Neural cell (in vitro differentiated cells): ENCODE measurements around the gene NKAIN2. TPM values are rescaled to one million over a fixed set of nuclear protein-coding genes. Genes with fewer than 3 reads are reported as not detected.

Experiments used
- H2AFZ ChIP-seq: fragments of 200-600, 300-800 bp; sonication (generic), shearing (Covaris generic); 2 replicates; pipeline ENCODE4 v1.6.0; 2014; ENCODE audit warnings: low read depth, mild to moderate bottlenecking, antibody characterized with exemption, low read length, moderate library complexity
- H3F3A ChIP-seq: fragments of 200-600 bp; shearing (Covaris generic); 2 replicates; pipeline ENCODE4 v1.6.1; 2016; ENCODE audit warnings: mild to moderate bottlenecking, moderate library complexity, mixed read lengths, antibody characterized with exemption, low read length; ENCODE audit not compliant: insufficient read depth, poor library complexity, severe bottlenecking
- H3K27ac ChIP-seq: fragments of 200-600, 300-800 bp; sonication (generic), shearing (Covaris generic); 2 replicates; pipeline ENCODE4 v1.5.1; 2014; ENCODE audit warnings: mild to moderate bottlenecking, low read length, moderate library complexity
- H3K27me3 ChIP-seq: fragments of 300-800, 200-600 bp; sonication (generic), shearing (Covaris generic); 2 replicates; pipeline ENCODE4 v1.6.0; 2014; ENCODE audit warnings: mild to moderate bottlenecking, low read depth, low read length, moderate library complexity; ENCODE audit not compliant: insufficient read depth
- H3K36me3 ChIP-seq: fragments of 300-800, 200-600 bp; sonication (generic), shearing (Covaris generic); 2 replicates; pipeline ENCODE4 v1.5.1; 2014; ENCODE audit warnings: mild to moderate bottlenecking, antibody characterized with exemption, low read length, moderate library complexity; ENCODE audit not compliant: insufficient read depth
- H3K4me2 ChIP-seq: fragments of 300-800, 200-600 bp; sonication (generic), shearing (Covaris generic); 2 replicates; pipeline ENCODE4 v1.6.0; 2014; ENCODE audit warnings: mild to moderate bottlenecking, low read length
- H3K4me3 ChIP-seq: fragments of 300-800, 200-600 bp; sonication (generic), shearing (Covaris generic); 2 replicates; pipeline ENCODE4 v1.5.1; 2014; ENCODE audit warnings: mild to moderate bottlenecking, low read length, moderate library complexity
- H3K79me2 ChIP-seq: fragments of 200-600 bp; shearing (Covaris generic); replicated peaks from 2 replicates; pipeline ENCODE4 v1.6.0; 2014; ENCODE audit warnings: mild to moderate bottlenecking, low read length, moderate library complexity; ENCODE audit not compliant: insufficient read depth
- H3K9ac ChIP-seq: fragments of 300-800, 200-600 bp; sonication (generic), shearing (Covaris generic); 2 replicates; pipeline ENCODE4 v1.6.1; 2016; ENCODE audit warnings: mild to moderate bottlenecking, low read length, mixed read lengths
- H3K9me2 ChIP-seq: fragments of 200-600 bp; shearing (Covaris generic); 2 replicates; pipeline ENCODE4 v1.6.1; 2016; ENCODE audit warnings: mild to moderate bottlenecking, low read length, mixed read lengths; ENCODE audit not compliant: insufficient read depth
- H3K9me3 ChIP-seq: fragments of 200-600, 300-800 bp; sonication (generic), shearing (Covaris generic); 2 replicates; pipeline ENCODE4 v1.6.1; 2016; ENCODE audit warnings: mild to moderate bottlenecking, mixed run types, low read length, moderate library complexity, mixed read lengths
- H4K20me1 ChIP-seq: fragments of 200-600 bp; shearing (Covaris generic); 2 replicates; pipeline ENCODE4 v1.6.1; 2016; ENCODE audit warnings: mild to moderate bottlenecking, mixed run types; ENCODE audit not compliant: insufficient read depth
- CTCF ChIP-seq: fragments of 450-650 bp; IDR thresholded peaks from 2 replicates; pipeline ENCODE4 v1.5.1; 2014; ENCODE audit warnings: antibody characterized with exemption, mild to moderate bottlenecking, moderate library complexity; ENCODE audit not compliant: poor library complexity, severe bottlenecking
- EP300 ChIP-seq: fragments of 450-650 bp; conservative IDR thresholded peaks from 2 replicates; pipeline ENCODE4 v1.6.1; 2014; ENCODE audit warnings: antibody characterized with exemption, mild to moderate bottlenecking, moderate library complexity; ENCODE audit not compliant: poor library complexity, severe bottlenecking
- EZH2 ChIP-seq: fragments of 200-600, 300-800 bp; shearing (Covaris generic), sonication (generic); IDR thresholded peaks from 2 replicates; pipeline ENCODE4 v1.6.1; 2014; ENCODE audit warnings: antibody characterized with exemption, low read length, borderline replicate concordance, mild to moderate bottlenecking; ENCODE audit not compliant: insufficient read depth, poor library complexity, severe bottlenecking
- MXI1 ChIP-seq: fragments of 450-650 bp; conservative IDR thresholded peaks from 2 replicates; pipeline ENCODE4 v1.6.1; 2014; ENCODE audit warnings: antibody characterized with exemption, mild to moderate bottlenecking; ENCODE audit not compliant: poor library complexity, severe bottlenecking
- POLR2AphosphoS5 ChIP-seq: IDR thresholded peaks from 2 replicates; pipeline ENCODE4 v1.6.1; 2012
- RAD21 ChIP-seq: fragments of 450-650 bp; conservative IDR thresholded peaks from 2 replicates; pipeline ENCODE4 v1.6.1; 2014; ENCODE audit warnings: antibody characterized with exemption, mild to moderate bottlenecking, moderate library complexity
- REST ChIP-seq: IDR thresholded peaks from 2 replicates; pipeline ENCODE4 v1.6.1; 2012; ENCODE audit warnings: borderline replicate concordance
- SMC3 ChIP-seq: fragments of 450-650 bp; conservative IDR thresholded peaks from 2 replicates; pipeline ENCODE4 v1.6.1; 2014; ENCODE audit warnings: antibody characterized with exemption, mild to moderate bottlenecking, moderate library complexity; ENCODE audit not compliant: poor library complexity
- TAF1 ChIP-seq: IDR thresholded peaks from 2 replicates; pipeline ENCODE4 v1.6.1; 2012; ENCODE audit warnings: low read depth
- polyA plus RNA-seq: library from polyadenylated mRNA; depleted of rRNA; stranded (reverse); fragments of >200 nt; gene quantifications from 2 replicates; pipeline ENCODE4 v1.2.3, GENCODE V29; 2014

NKAIN2 gene
- polyA plus RNA-seq, 1 donor from 2014 or later, result 23.2 TPM

- Histone ChIP-seq H3K9me2 (no peaks in the 10 kb centered on the region), H3K79me2 (no peaks in the 10 kb centered on the region), H3K27ac (no peak overlapping the region), H3K27me3 (no peaks in the 10 kb centered on the region), H2AFZ (no peak overlapping the region), H3K4me3 (no peak overlapping the region), H4K20me1 (no peaks in the 10 kb centered on the region), H3K36me3 (no peaks in the 10 kb centered on the region), H3F3A (no peaks in the 10 kb centered on the region), H3K9ac (no peak overlapping the region), H3K9me3 (no peaks in the 10 kb centered on the region), H3K4me2 (no peak overlapping the region)
- TF ChIP-seq EZH2, result no peak
- no peak for TF ChIP-seq CTCF
- TF ChIP-seq POLR2AphosphoS5, result no peak
- no peak for TF ChIP-seq RAD21
- TF ChIP-seq SMC3, result no peak
- no peak for TF ChIP-seq REST
- TF ChIP-seq EP300, result no peak
- no peak for TF ChIP-seq MXI1
- TF ChIP-seq TAF1, result no peak
These were observed 634.9 kb downstream of the NKAIN2 start for GRCh38 chr6:124438546-124439065.

GRCh38 chr6:124441450-124441849, 637.8 kb downstream of the NKAIN2 start:
- Histone ChIP-seq H3K27me3 (no peaks in the 10 kb centered on the region), H3K4me2 (no peak overlapping the region), H3K9me3 (no peaks in the 10 kb centered on the region), H3K4me3 (no peak overlapping the region), H2AFZ (no peak overlapping the region), H4K20me1 (no peaks in the 10 kb centered on the region), H3K9me2 (no peaks in the 10 kb centered on the region), H3K27ac (no peak overlapping the region), H3K36me3 (no peaks in the 10 kb centered on the region), H3K9ac (no peak overlapping the region), H3K79me2 (no peaks in the 10 kb centered on the region), H3F3A (no peaks in the 10 kb centered on the region)
- TF ChIP-seq REST (no peak), POLR2AphosphoS5 (no peak), EZH2 (no peak), SMC3 (no peak), MXI1 (no peak), CTCF (no peak), TAF1 (no peak), RAD21 (no peak), EP300 (no peak)
